Tibial artery (tissue), 4 donors: Measurements from ENCODE around the gene POLR1E.
"Not testable (repeated sequence)": the region's sequence is repeated elsewhere in the genome, so short reads cannot be mapped to it uniquely, and the experiment has no call there.

Experiments
- DNase-seq, 2 donors: peaks; one replicate each; pipeline ENCODE4 v3.0.0-alpha.2; 2019
- H3K27ac ChIP-seq, 2 donors: fragments of 200-600 bp; sonication (generic) in 1 of 2; 1 replicate in 1 of 2; 2 replicates in 1 of 2; pipeline ENCODE4 v1.5.1; 2018 to 2019; ENCODE audit warnings: mild to moderate bottlenecking in 1 of 2
- H3K27me3 ChIP-seq, 2 donors: fragments of 200-600 bp; sonication (generic) in 1 of 2; one replicate each; pipeline versions ENCODE4 v1.5.1 to v1.6.0; 2016 to 2019
- H3K36me3 ChIP-seq, 3 donors: fragments of 200-600 bp; sonication (generic) in 2 of 3; one replicate each; pipeline ENCODE4 v1.5.1; 2016 to 2019; ENCODE audit warnings: mild to moderate bottlenecking in 2 of 3
- H3K4me1 ChIP-seq, 4 donors: fragments of 200-600 bp; sonication (generic) in 2 of 4; 1 replicate in 3 of 4; 2 replicates in 1 of 4; pipeline ENCODE4 v1.5.1; 2016 to 2019
- H3K4me3 ChIP-seq, 2 donors: fragments of 200-600 bp; sonication (generic) in 1 of 2; 1 replicate in 1 of 2; 2 replicates in 1 of 2; pipeline ENCODE4 v1.5.1; 2018 to 2019; ENCODE audit warnings: mild to moderate bottlenecking in 2 of 2
- H3K9me3 ChIP-seq, 3 donors: fragments of 200-600 bp; sonication (generic) in 1 of 3; one replicate each; pipeline ENCODE4 v1.5.1; 2016 to 2019
- intact Hi-C: fragments of 100-400 bp; cut with DNase I; formaldehyde crosslinking; loops from one replicate; pipeline ENCODE4 v1.15.0; 2023; ENCODE audit warnings: low total_unique reads
- TF ChIP-seq, protein P1 (sequence below), 2 experiments: fragments of 200-600 bp in 1 of 2; fragments of 450-650 bp in 1 of 2; IDR thresholded peaks; one replicate each; pipeline ENCODE4 v1.5.1; 2017 to 2019; ENCODE audit warnings: antibody characterized with exemption in 2 of 2, mild to moderate bottlenecking in 1 of 2, moderate library complexity in 1 of 2

POLR1E gene

DNA sequence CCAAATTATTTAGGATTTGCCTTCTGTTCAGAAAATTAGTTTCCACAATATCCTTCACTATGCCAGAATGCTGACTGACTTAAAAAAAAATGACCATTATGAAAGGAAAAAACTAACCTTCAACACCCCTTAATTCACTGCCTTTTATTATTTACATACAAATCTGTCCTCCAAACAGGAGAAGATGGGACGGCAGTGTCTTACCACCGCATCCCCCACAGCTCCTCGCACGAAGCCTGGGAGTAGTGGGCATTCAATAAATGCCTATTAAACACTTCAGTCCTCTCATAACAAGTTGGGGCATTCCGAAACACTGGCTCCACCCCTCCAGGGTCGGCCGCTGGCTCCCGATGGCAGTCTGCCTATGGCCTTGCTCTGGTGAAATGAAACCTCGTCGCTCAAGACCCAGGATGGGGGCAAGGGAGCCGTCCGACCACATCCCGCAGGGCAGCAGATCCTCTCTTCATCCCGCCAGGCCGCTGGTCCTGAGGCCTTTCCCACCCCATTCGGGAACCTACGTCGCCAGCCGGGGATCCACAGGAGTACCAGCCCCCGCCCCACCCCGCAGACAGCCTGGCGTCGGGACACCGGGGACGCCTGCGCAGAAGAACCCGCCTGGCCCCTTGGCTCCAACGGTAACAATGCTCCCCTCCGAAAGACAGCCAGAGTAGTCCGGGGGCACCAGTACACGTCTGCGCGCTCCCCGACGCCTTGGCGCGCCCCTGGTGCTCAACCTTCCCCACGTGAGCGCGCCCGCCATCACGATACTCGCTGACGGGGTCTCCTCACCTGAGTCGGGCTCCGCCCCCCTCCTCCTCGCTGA lies 21.1 kb upstream of the POLR1E start:
- no peaks in the 10 kb centered on the region for H3K36me3 ChIP-seq
- H3K27me3 ChIP-seq = no peaks in the 10 kb centered on the region
- peak overlapping the region; percentile 92 to 98 for H3K4me3 ChIP-seq
- intact Hi-C loops = no loop called here
- H3K9me3 ChIP-seq = no peaks in the 10 kb centered on the region
- peak overlapping the region; percentile 99 to 100 for H3K27ac ChIP-seq
- H3K4me1 ChIP-seq = peaks cover 0 to 45% (median 26%) of the 10 kb centered on the region in 4 donors
- TF ChIP-seq, protein P1, sequence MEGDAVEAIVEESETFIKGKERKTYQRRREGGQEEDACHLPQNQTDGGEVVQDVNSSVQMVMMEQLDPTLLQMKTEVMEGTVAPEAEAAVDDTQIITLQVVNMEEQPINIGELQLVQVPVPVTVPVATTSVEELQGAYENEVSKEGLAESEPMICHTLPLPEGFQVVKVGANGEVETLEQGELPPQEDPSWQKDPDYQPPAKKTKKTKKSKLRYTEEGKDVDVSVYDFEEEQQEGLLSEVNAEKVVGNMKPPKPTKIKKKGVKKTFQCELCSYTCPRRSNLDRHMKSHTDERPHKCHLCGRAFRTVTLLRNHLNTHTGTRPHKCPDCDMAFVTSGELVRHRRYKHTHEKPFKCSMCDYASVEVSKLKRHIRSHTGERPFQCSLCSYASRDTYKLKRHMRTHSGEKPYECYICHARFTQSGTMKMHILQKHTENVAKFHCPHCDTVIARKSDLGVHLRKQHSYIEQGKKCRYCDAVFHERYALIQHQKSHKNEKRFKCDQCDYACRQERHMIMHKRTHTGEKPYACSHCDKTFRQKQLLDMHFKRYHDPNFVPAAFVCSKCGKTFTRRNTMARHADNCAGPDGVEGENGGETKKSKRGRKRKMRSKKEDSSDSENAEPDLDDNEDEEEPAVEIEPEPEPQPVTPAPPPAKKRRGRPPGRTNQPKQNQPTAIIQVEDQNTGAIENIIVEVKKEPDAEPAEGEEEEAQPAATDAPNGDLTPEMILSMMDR (IDR thresholded peaks at IDR 0.05) = no peak
- peak; percentile 75 to 90 for DNase-seq

DNA sequence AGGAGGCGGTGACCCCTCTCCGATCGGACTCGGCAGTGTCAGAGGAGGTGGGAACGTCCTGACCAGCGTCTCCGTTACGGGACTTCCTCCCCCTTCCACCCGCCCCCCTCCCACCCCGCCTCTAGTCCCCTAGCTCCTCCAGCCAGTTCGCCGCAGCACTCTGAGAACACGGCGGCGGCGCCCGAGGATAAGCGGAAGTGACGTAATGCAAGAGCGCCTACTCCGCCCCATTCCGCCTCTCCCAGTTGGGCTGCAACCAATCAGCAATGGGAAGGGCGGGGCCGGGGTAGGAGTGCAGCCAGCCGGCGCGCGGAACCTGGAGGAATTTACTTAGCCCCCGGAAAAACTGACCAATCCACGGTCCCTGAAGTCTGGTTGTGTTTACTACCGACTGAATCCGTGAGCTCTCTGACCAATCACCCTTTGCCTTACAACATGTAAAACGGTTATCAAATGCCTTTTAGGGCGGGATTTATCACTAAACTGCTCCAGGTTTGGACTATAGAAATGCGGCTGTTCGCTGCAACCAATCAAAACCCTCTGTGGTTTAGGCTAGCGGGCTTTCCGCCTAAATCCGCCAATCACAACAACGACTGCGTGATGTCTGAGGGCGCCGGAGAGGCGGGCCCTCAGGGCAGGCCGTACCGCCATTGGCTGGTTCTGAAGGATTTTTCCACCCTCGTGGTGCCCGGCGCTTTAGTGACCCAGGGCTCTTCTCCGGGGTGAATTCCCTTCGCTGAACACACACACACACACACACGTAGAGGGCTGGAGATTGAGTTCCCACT lies 20.3 kb upstream of the POLR1E start, which contains the start of gene ZBTB5:
ZBTB5 (minus strand) TSS at position 202 of the 788 bp plus-strand sequence. CDS start 22,899 bp downstream, outside the sequence.
- intact Hi-C loops = no loop called here
- TF ChIP-seq, protein P1 (IDR thresholded peaks at IDR 0.05) = no peak
- Histone ChIP-seq H3K27ac (peak within 1 kb of the TSS; percentile 99 to 100), H3K4me1 (peaks cover 0 to 45% (median 23%) of the 10 kb centered on the region in 4 donors), H3K9me3 (no peaks in the 10 kb centered on the region), H3K27me3 (no peaks in the 10 kb centered on the region), H3K4me3 (peak within 1 kb of the TSS; percentile 92 to 98), H3K36me3 (no peaks in the 10 kb centered on the region)
- DNase-seq = peak; percentile 100

DNA sequence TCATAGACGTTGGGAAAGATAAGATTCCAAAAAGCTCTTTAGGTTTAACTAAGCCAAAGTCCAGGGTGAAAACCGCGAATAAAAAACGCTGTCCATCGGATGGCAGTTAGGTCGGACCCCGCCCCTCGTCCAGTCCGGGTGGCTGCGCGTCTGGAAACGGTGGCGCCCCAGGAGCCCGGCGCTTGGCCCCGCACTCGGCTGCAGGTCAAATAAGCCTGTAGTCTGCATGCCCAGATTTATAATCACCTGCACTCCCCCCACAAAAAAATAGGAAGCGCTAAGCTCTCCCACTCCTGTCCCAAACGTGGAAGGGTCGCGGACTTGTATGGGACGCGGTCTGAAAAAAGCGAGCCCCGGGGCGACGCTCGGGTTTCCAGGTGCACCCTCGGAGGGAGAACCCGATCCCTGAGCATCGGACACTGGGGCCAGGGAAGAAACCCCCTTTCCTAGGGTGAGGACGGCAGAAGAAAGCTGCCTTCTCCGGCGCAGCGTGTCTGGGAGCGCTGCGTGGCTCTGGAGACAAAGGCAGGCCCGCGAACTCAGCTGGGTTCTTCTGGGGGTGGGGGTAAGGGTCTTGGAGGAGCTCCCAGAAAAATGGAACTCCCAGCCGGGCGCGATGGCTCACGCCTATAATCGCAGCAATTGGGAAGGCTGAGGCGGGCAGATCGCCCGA lies 19.6 kb upstream of the POLR1E start:
- Histone ChIP-seq H3K27me3 (no peaks in the 10 kb centered on the region), H3K9me3 (no peaks in the 10 kb centered on the region), H3K4me3 (peak overlapping the region; percentile 92 to 98), H3K27ac (peak overlapping the region; percentile 99 to 100), H3K36me3 (no peaks in the 10 kb centered on the region), H3K4me1 (peaks cover 0 to 38% (median 22%) of the 10 kb centered on the region in 4 donors)
- intact Hi-C loops = no loop called here
- peak in 1 of 2 donors; percentile 68 for DNase-seq
- TF ChIP-seq, protein P1 (IDR thresholded peaks at IDR 0.05) = no peak

DNA sequence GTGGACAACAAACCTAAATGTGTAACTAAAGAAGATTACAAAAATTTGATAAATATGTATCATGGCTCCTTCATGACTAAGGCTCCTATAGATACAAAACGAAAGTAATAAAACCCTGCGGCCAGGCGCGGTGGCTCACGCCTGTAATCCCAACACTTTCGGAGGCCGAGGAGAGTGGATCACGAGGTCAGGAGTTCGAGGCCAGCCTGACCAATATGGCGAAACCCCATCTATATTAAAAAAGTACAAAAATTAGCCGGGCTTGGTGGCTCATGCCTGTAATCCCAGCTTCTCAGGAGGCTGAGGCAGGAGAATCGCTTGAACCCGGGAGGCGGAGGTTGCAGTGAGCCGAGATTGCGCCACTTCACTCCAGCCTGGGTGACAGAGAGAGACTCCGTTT lies 18.2 kb upstream of the POLR1E start:
- H3K4me1 ChIP-seq = peaks cover 0 to 34% (median 22%) of the 10 kb centered on the region in 4 donors
- intact Hi-C loops, H3K27ac ChIP-seq, H3K27me3 ChIP-seq, H3K9me3 ChIP-seq, H3K4me3 ChIP-seq, DNase-seq, H3K36me3 ChIP-seq: not testable (repeated sequence)

DNA sequence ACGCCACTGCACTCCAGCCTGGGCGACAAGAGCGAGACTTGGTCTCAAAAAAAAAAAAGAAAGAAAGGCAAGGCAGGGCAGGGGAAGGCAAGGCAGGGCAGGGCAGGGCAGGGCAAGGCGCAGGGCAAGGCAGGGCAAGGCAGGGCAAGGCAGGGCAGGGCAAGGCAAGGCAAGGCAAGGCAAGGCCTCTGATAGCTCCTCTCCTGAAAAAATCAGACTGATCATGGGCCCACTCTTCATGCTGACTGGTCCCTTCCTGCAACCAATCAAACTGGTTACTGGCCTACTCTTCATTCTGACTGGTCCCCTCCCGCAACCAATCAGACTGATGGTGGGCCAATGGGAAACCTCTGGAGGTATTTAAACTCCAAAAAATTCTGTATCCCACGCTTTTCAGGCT lies 17.1 kb upstream of the POLR1E start:
- intact Hi-C loops = no loop called here
- TF ChIP-seq, protein P1 (IDR thresholded peaks at IDR 0.05) = no peak
- Histone ChIP-seq H3K27me3 (no peaks in the 10 kb centered on the region), H3K4me3 (no peak overlapping the region), H3K36me3 (no peaks in the 10 kb centered on the region), H3K9me3 (no peaks in the 10 kb centered on the region), H3K27ac (no peak overlapping the region), H3K4me1 (peaks cover 0 to 31% (median 11%) of the 10 kb centered on the region in 4 donors)
- DNase-seq = no peak
